GM12878 (cell line): ENCODE data around the gene CHIT1. TPM values are rescaled to one million over a fixed set of nuclear protein-coding genes. Genes with fewer than 3 reads are reported as not detected.

Experiments used
- BACH1 ChIP-seq: fragments of 450-650 bp; IDR thresholded peaks from 2 replicates; pipeline ENCODE4 v1.6.1; 2017; ENCODE audit warnings: mild to moderate bottlenecking, borderline replicate concordance
- CREB1 ChIP-seq: IDR thresholded peaks from 2 replicates; pipeline ENCODE4 v1.6.1; 2012; ENCODE audit warnings: low read depth, mild to moderate bottlenecking, inconsistent platforms
- HCFC1 ChIP-seq: fragments of 150-350 bp; IDR thresholded peaks from 2 replicates; pipeline ENCODE4 v1.6.1; 2014; ENCODE audit warnings: low read length
- SMAD5 ChIP-seq: IDR thresholded peaks from 2 replicates; pipeline ENCODE4 v1.6.1; 2016; ENCODE audit warnings: antibody characterized with exemption, low read depth
- SMC3 ChIP-seq: IDR thresholded peaks from 2 replicates; pipeline ENCODE4 v1.6.1; 2011; ENCODE audit warnings: low read length, improper control_type of control experiment, borderline replicate concordance
- YY1 ChIP-seq: IDR thresholded peaks from 2 replicates; pipeline ENCODE4 v1.6.1; 2011; ENCODE audit warnings: low read depth, mild to moderate bottlenecking, low read length
- ZNF24 ChIP-seq: fragments of 450-650 bp; IDR thresholded peaks from 2 replicates; pipeline ENCODE4 v1.6.1; 2017; ENCODE audit warnings: antibody characterized with exemption, mild to moderate bottlenecking
- ZSCAN29 ChIP-seq: fragments of 450-650 bp; IDR thresholded peaks from 2 replicates; pipeline ENCODE4 v1.6.1; 2017; ENCODE audit warnings: mild to moderate bottlenecking, moderate library complexity
- polyA plus RNA-seq, 11 experiments: library from polyadenylated mRNA; depleted of rRNA in 4 of 11; unstranded in 6 of 11; stranded (reverse) in 5 of 11; fragments of >200 nt; fragmentation: Nextera tagmentation in 4 of 11; fragmentation: Illumina TruSeq in 1 of 11; extraction: Ambion mirVana in 4 of 11; extraction: Trizol in 1 of 11; gene quantifications; 1 replicate in 1 of 11; 2 replicates in 10 of 11; pipeline versions ENCODE4 v1.2.1 to v1.2.3, GENCODE V29; 2011 to 2016; ENCODE audit warnings: inconsistent platforms in 2 of 11, missing spikeins in 2 of 11, low read depth in 1 of 11
- total RNA-seq, 4 experiments: library from RNA; depleted of rRNA in 3 of 4; stranded (reverse); fragments of >200 nt in 3 of 4; fragmentation: Illumina TruSeq in 1 of 4; extraction: Trizol in 1 of 4; gene quantifications; 2 replicates each; pipeline versions ENCODE4 v1.2.1 to v1.2.3, GENCODE V29; 2013 to 2021
- TF ChIP-seq, protein P1 (sequence below): fragments of 450-650 bp; formaldehyde crosslinking; IDR thresholded peaks from 2 replicates; pipeline ENCODE4 v1.4.0; 2022; ENCODE audit warnings: mild to moderate bottlenecking, moderate library complexity
- TF ChIP-seq, protein P2 (sequence below): IDR thresholded peaks from 2 replicates; pipeline ENCODE4 v1.6.1; 2012; ENCODE audit warnings: low read length, inconsistent platforms
- TF ChIP-seq, protein P3 (sequence below): fragments of 450-650 bp; IDR thresholded peaks from 2 replicates; pipeline ENCODE4 v1.6.1; 2017; ENCODE audit warnings: mild to moderate bottlenecking, moderate library complexity
- TF ChIP-seq, protein P4 (sequence below): IDR thresholded peaks from 2 replicates; pipeline ENCODE4 v1.6.1; 2012; ENCODE audit warnings: low read depth, low read length, improper control_type of control experiment
- TF ChIP-seq, protein P5 (sequence below): IDR thresholded peaks from 2 replicates; pipeline ENCODE4 v1.6.1; 2011; ENCODE audit warnings: borderline replicate concordance, low read depth, mild to moderate bottlenecking, moderate library complexity, mixed read lengths, low read length; ENCODE audit not compliant: insufficient read depth; ENCODE audit errors: extremely low read length
- TF ChIP-seq, protein P6 (sequence below): fragments of 450-650 bp; IDR thresholded peaks from 2 replicates; pipeline ENCODE4 v1.6.1; 2016; ENCODE audit warnings: mild to moderate bottlenecking

Gene CHIT1
- total and polyA plus RNA-seq, 10 of the 15 experiments (the other 5 are each of a cell fraction or from before 2014, with no cell fraction given) = 0.02 to 2.1 (median 0.76) TPM

DNA sequence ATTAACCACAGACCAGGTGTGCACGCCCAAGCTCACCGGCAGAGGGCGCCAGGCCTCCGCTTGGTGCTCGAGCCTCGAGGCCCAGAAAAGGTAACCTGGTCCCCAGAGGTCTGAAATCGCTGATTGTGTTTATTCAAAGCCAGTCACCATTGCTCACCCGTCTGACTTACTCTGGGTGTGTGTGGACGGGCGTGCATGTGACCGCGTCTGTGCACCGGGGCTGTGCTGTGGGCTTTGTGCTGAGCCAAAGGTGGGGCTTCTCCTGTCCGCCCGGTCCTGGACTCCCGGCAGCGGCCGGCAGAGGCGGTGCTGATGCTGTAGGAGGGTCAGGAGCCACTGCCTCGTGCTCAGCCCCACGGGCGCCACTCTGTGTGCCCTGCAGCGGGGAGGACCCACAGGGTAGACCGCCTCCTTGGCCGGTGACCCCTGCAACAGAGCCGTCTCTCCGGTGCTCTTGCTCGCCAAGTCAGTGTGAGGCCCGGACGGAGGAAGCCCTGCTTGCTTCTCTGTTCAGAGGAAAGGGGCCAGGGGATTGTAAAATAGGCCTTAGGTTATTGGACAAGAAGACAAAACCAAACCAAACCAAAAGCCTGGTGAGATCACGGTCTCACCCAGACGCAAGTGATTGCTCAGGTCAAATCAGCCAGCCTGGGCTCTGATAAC, 43.9 kb upstream of the CHIT1 start (continued):
- TF ChIP-seq, protein P1, sequence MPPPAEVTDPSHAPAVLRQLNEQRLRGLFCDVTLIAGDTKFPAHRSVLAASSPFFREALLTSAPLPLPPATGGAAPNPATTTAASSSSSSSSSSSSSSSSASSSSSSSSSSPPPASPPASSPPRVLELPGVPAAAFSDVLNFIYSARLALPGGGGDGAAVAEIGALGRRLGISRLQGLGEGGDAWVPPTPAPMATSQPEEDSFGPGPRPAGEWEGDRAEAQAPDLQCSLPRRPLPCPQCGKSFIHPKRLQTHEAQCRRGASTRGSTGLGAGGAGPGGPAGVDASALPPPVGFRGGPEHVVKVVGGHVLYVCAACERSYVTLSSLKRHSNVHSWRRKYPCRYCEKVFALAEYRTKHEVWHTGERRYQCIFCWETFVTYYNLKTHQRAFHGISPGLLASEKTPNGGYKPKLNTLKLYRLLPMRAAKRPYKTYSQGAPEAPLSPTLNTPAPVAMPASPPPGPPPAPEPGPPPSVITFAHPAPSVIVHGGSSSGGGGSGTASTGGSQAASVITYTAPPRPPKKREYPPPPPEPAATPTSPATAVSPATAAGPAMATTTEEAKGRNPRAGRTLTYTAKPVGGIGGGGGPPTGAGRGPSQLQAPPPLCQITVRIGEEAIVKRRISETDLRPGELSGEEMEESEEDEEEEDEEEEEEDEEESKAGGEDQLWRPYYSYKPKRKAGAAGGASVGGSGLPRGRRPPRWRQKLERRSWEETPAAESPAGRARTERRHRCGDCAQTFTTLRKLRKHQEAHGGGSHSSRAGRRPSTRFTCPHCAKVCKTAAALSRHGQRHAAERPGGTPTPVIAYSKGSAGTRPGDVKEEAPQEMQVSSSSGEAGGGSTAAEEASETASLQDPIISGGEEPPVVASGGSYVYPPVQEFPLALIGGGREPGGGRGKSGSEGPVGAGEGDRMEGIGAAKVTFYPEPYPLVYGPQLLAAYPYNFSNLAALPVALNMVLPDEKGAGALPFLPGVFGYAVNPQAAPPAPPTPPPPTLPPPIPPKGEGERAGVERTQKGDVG = no peak
- TF ChIP-seq, protein P2, sequence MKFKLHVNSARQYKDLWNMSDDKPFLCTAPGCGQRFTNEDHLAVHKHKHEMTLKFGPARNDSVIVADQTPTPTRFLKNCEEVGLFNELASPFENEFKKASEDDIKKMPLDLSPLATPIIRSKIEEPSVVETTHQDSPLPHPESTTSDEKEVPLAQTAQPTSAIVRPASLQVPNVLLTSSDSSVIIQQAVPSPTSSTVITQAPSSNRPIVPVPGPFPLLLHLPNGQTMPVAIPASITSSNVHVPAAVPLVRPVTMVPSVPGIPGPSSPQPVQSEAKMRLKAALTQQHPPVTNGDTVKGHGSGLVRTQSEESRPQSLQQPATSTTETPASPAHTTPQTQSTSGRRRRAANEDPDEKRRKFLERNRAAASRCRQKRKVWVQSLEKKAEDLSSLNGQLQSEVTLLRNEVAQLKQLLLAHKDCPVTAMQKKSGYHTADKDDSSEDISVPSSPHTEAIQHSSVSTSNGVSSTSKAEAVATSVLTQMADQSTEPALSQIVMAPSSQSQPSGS = no peak
- TF ChIP-seq BACH1 (peak; percentile 83), YY1 (peak; percentile 85), ZNF24 (0 out of 2 replicates have a peak, but pooled peaks have one; percentile 21), HCFC1 (peak; percentile 9; the same call in 1 of the 2 replicates), ZSCAN29 (0 out of 2 replicates have a peak, but pooled peaks have one; percentile 56), CREB1 (no peak), SMAD5 (no peak), SMC3 (peak; percentile 98)
- TF ChIP-seq, protein P3, sequence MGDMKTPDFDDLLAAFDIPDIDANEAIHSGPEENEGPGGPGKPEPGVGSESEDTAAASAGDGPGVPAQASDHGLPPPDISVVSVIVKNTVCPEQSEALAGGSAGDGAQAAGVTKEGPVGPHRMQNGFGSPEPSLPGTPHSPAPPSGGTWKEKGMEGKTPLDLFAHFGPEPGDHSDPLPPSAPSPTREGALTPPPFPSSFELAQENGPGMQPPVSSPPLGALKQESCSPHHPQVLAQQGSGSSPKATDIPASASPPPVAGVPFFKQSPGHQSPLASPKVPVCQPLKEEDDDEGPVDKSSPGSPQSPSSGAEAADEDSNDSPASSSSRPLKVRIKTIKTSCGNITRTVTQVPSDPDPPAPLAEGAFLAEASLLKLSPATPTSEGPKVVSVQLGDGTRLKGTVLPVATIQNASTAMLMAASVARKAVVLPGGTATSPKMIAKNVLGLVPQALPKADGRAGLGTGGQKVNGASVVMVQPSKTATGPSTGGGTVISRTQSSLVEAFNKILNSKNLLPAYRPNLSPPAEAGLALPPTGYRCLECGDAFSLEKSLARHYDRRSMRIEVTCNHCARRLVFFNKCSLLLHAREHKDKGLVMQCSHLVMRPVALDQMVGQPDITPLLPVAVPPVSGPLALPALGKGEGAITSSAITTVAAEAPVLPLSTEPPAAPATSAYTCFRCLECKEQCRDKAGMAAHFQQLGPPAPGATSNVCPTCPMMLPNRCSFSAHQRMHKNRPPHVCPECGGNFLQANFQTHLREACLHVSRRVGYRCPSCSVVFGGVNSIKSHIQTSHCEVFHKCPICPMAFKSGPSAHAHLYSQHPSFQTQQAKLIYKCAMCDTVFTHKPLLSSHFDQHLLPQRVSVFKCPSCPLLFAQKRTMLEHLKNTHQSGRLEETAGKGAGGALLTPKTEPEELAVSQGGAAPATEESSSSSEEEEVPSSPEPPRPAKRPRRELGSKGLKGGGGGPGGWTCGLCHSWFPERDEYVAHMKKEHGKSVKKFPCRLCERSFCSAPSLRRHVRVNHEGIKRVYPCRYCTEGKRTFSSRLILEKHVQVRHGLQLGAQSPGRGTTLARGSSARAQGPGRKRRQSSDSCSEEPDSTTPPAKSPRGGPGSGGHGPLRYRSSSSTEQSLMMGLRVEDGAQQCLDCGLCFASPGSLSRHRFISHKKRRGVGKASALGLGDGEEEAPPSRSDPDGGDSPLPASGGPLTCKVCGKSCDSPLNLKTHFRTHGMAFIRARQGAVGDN = peak; percentile 84
- TF ChIP-seq, protein P4, sequence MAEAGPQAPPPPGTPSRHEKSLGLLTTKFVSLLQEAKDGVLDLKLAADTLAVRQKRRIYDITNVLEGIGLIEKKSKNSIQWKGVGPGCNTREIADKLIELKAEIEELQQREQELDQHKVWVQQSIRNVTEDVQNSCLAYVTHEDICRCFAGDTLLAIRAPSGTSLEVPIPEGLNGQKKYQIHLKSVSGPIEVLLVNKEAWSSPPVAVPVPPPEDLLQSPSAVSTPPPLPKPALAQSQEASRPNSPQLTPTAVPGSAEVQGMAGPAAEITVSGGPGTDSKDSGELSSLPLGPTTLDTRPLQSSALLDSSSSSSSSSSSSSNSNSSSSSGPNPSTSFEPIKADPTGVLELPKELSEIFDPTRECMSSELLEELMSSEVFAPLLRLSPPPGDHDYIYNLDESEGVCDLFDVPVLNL = no peak
- TF ChIP-seq, protein P5, sequence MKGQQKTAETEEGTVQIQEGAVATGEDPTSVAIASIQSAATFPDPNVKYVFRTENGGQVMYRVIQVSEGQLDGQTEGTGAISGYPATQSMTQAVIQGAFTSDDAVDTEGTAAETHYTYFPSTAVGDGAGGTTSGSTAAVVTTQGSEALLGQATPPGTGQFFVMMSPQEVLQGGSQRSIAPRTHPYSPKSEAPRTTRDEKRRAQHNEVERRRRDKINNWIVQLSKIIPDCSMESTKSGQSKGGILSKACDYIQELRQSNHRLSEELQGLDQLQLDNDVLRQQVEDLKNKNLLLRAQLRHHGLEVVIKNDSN = peak; percentile 17
- TF ChIP-seq, protein P6, sequence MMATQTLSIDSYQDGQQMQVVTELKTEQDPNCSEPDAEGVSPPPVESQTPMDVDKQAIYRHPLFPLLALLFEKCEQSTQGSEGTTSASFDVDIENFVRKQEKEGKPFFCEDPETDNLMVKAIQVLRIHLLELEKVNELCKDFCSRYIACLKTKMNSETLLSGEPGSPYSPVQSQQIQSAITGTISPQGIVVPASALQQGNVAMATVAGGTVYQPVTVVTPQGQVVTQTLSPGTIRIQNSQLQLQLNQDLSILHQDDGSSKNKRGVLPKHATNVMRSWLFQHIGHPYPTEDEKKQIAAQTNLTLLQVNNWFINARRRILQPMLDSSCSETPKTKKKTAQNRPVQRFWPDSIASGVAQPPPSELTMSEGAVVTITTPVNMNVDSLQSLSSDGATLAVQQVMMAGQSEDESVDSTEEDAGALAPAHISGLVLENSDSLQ = no peak
